ENCODE data around the gene EDNRB. TPM values are rescaled to one million over a fixed set of nuclear protein-coding genes. Genes with fewer than 3 reads are reported as not detected.

EDNRB gene
- total RNA-seq, 1 experiment from 2014 or later = 0.22 TPM

- no TSS peak for BruUV-seq (replicated peaks)
- CTCF ChIA-PET = no interaction called here
These were observed 47.0 kb downstream of the EDNRB start for GRCh38 chr13:77871596-77871995.

More at GRCh38 chr13:77871596-77871995, 47.0 kb downstream of the EDNRB start:
- H3K9ac ChIP-seq (ENCODE audit: low read length) = no peak overlapping the region
- no peak overlapping the region for H2AFZ ChIP-seq (ENCODE audit: low read depth, low read length, poor library complexity, severe bottlenecking)
- no peaks in the 10 kb centered on the region for H3K9me2 ChIP-seq (ENCODE audit: insufficient read depth)
- DNase-seq (ENCODE audit: low read depth, low spot score) (no peak), ATAC-seq (no peak)
- H3K27me3 ChIP-seq (ENCODE audit: insufficient read depth, low read length) = no peaks in the 10 kb centered on the region
- ChIA-PET POLR2A (no interaction called here), RAD21 (ENCODE audit: low non-redundant PET in 1 of 2, low total read pairs in 2 of 2, uncharacterized antibody in 2 of 2, unreplicated experiment in 2 of 2) (no interaction called here)
- no peaks in the 10 kb centered on the region for H4K20me1 ChIP-seq (ENCODE audit: insufficient read depth)
- H3K36me3 ChIP-seq (ENCODE audit: control insufficient read depth in 1 of 2, insufficient read depth in 2 of 2, low read length in 2 of 2) = no peaks in the 10 kb centered on the region
- no peaks in the 10 kb centered on the region for H3K79me2 ChIP-seq (ENCODE audit: insufficient read depth, low read length)
- H3K9me3 ChIP-seq (ENCODE audit: control insufficient read depth in 1 of 2, insufficient read depth in 1 of 2, low read depth in 1 of 2, low read length in 2 of 2) = no peaks in the 10 kb centered on the region; a peak in 2 of 4 replicates
- intact Hi-C loops (cut with micrococcal nuclease) = no loop called here
- no peaks in the 10 kb centered on the region for H3K4me1 ChIP-seq (ENCODE audit: control insufficient read depth in 1 of 2, insufficient read depth in 2 of 2, low read length in 2 of 2)
- H3K4me2 ChIP-seq (ENCODE audit: low read length) = no peak overlapping the region
- no peak overlapping the region for H3K27ac ChIP-seq (ENCODE audit: low read depth, low read length)
- no peak for TF ChIP-seq SP1 (IDR thresholded peaks at IDR 0.05; ENCODE audit: low read depth)
- no peak for TF ChIP-seq EZH2 (IDR thresholded peaks at IDR 0.05)
- no peak for TF ChIP-seq CEBPB (IDR thresholded peaks at IDR 0.05; ENCODE audit: low read depth)
- TF ChIP-seq ATF3 (IDR thresholded peaks at IDR 0.05) = no peak
- TF ChIP-seq REST (IDR thresholded peaks at IDR 0.05; ENCODE audit: low read depth) = no peak
- TF ChIP-seq RAD21 (IDR thresholded peaks at IDR 0.05; ENCODE audit: low read depth) = no peak
- no peak for TF ChIP-seq POLR2AphosphoS5 (IDR thresholded peaks at IDR 0.05; ENCODE audit: low read depth, low read length)
- no peak for TF ChIP-seq SIN3A (IDR thresholded peaks at IDR 0.05; ENCODE audit: low read depth)
- TF ChIP-seq, protein P1, sequence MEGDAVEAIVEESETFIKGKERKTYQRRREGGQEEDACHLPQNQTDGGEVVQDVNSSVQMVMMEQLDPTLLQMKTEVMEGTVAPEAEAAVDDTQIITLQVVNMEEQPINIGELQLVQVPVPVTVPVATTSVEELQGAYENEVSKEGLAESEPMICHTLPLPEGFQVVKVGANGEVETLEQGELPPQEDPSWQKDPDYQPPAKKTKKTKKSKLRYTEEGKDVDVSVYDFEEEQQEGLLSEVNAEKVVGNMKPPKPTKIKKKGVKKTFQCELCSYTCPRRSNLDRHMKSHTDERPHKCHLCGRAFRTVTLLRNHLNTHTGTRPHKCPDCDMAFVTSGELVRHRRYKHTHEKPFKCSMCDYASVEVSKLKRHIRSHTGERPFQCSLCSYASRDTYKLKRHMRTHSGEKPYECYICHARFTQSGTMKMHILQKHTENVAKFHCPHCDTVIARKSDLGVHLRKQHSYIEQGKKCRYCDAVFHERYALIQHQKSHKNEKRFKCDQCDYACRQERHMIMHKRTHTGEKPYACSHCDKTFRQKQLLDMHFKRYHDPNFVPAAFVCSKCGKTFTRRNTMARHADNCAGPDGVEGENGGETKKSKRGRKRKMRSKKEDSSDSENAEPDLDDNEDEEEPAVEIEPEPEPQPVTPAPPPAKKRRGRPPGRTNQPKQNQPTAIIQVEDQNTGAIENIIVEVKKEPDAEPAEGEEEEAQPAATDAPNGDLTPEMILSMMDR (IDR thresholded peaks at IDR 0.05 in 2 of 3, conservative IDR thresholded peaks at IDR 0.05 in 1 of 3; ENCODE audit: borderline replicate concordance in 1 of 3, insufficient read depth in 1 of 3, low read depth in 2 of 3, low read length in 2 of 3) = no peak
- TF ChIP-seq FOSL1 (IDR thresholded peaks at IDR 0.05; ENCODE audit: low read depth) = no peak
- no peak for TF ChIP-seq EGR1 (IDR thresholded peaks at IDR 0.05; ENCODE audit: low read depth)
- TF ChIP-seq CBX3 (IDR thresholded peaks at IDR 0.05; ENCODE audit: low read depth) = no peak
- no peak for TF ChIP-seq ZFX (IDR thresholded peaks at IDR 0.05)
- TF ChIP-seq, protein P2, sequence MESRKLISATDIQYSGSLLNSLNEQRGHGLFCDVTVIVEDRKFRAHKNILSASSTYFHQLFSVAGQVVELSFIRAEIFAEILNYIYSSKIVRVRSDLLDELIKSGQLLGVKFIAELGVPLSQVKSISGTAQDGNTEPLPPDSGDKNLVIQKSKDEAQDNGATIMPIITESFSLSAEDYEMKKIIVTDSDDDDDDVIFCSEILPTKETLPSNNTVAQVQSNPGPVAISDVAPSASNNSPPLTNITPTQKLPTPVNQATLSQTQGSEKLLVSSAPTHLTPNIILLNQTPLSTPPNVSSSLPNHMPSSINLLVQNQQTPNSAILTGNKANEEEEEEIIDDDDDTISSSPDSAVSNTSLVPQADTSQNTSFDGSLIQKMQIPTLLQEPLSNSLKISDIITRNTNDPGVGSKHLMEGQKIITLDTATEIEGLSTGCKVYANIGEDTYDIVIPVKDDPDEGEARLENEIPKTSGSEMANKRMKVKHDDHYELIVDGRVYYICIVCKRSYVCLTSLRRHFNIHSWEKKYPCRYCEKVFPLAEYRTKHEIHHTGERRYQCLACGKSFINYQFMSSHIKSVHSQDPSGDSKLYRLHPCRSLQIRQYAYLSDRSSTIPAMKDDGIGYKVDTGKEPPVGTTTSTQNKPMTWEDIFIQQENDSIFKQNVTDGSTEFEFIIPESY (IDR thresholded peaks at IDR 0.05; ENCODE audit: extremely low read depth, insufficient replicate concordance, low read length) = no peak
- no peak for TF ChIP-seq EZH2phosphoT487 (IDR thresholded peaks at IDR 0.05; ENCODE audit: borderline replicate concordance)
- TF ChIP-seq ZNF274 (IDR thresholded peaks at IDR 0.05; ENCODE audit: low read depth, low read length) = no peak
- TF ChIP-seq POLR2A (IDR thresholded peaks at IDR 0.05; ENCODE audit: borderline replicate concordance, extremely low read depth, insufficient read depth, insufficient read length) = no peak
- TF ChIP-seq SRF (IDR thresholded peaks at IDR 0.05; ENCODE audit: low read depth) = no peak
- H3K4me3 ChIP-seq (replicated peaks in 1 of 2; ENCODE audit: low read depth in 1 of 2, low read length in 2 of 2) = no peak overlapping the region

Measured in HCT116 (cell line).